NB4 (cell line): ENCODE measurements around the gene RGS3.

Experiments
- DNase-seq: peaks from one replicate; pipeline ENCODE4 v3.0.0; 2010; ENCODE audit warnings: low read depth
- H3K4me3 ChIP-seq: one replicate; pipeline ENCODE4 v1.5.1; 2011; ENCODE audit warnings: mild to moderate bottlenecking, low read depth, low read length, moderate library complexity
- CTCF ChIP-seq: IDR thresholded peaks from one replicate; pipeline ENCODE4 v1.5.1; 2012; ENCODE audit warnings: low read depth, low read length
- MAX ChIP-seq: IDR thresholded peaks from 2 replicates; pipeline ENCODE4 v1.6.1; 2011; ENCODE audit warnings: low read depth, low read length
- MYC ChIP-seq: IDR thresholded peaks from 2 replicates; pipeline ENCODE4 v1.6.1; 2011; ENCODE audit warnings: low read depth, low read length
- POLR2A ChIP-seq: IDR thresholded peaks from 2 replicates; pipeline ENCODE4 v1.6.1; 2011; ENCODE audit warnings: mild to moderate bottlenecking; ENCODE audit not compliant: insufficient read length; ENCODE audit errors: extremely low read depth

The RGS3 gene

GRCh38 chr9:113645978-113646253 lies 182.4 kb downstream of the RGS3 start:
- H3K4me3 ChIP-seq: no peak overlapping the region
- no peak for DNase-seq

GRCh38 chr9:113646491-113646890 lies 183.0 kb downstream of the RGS3 start:
- no peak for TF ChIP-seq CTCF
- TF ChIP-seq MAX: no peak
- TF ChIP-seq MYC: no peak
- no peak for TF ChIP-seq POLR2A
- no peak overlapping the region for H3K4me3 ChIP-seq
- no peak for DNase-seq

More at GRCh38 chr9:113645978-113646253, 182.4 kb downstream of the RGS3 start:
- no peak for TF ChIP-seq MYC
- TF ChIP-seq POLR2A: no peak
- no peak for TF ChIP-seq CTCF
- no peak for TF ChIP-seq MAX
